ENCODE data around the gene OASL.

OASL gene

DNA sequence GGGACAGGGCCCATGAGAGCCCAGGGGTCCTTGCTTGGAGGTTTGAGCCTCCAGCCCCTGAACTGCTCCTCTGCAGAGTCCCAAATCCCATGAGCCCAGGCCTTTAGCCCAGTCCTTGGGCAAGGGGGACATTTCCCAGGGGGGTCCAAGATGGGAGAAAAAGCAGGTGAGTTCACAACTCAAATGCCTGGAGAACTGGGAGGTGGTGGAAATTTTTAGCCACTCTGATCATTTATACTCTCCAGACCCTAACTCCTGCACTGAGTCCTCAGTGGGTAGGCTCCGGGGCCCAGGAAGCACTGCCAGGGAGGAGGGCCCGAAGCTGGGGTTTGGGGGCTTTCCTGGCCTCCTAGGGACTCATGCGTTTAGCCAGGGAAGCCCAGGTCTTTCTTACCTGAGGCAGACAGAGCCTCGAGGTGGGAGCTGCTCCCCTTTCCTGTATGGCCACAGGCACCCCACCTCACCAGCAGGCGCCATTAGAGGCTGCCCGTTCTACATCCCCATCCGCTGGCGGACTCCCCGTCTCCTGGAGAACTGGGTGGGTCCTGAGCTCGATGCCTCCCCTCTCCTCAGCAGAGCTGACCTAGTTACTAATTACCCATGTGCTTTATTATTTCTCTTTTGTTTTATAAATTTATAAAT, 59.7 kb downstream of the OASL start:
- H3K27ac ChIP-seq, result no peak overlapping the region
- H3K4me1 ChIP-seq, result peaks cover 0 to 11% (median 5%) of the 10 kb centered on the region in 4 donors
- H3K36me3 ChIP-seq, result no peaks in the 10 kb centered on the region
- DNase-seq, result no peak
- no peak overlapping the region for H3K4me3 ChIP-seq
- intact Hi-C loops (cut with DNase I; ENCODE audit: low total_unique reads), result loop anchor here (10.0 kb wide), 2 partner anchors 265 to 335 kb away; partner anchors contain the start of genes CABP1 and UNC119B
- H3K27me3 ChIP-seq, result peaks cover 0 to 9% of the 10 kb centered on the region in 2 donors
- TF ChIP-seq, protein P1, sequence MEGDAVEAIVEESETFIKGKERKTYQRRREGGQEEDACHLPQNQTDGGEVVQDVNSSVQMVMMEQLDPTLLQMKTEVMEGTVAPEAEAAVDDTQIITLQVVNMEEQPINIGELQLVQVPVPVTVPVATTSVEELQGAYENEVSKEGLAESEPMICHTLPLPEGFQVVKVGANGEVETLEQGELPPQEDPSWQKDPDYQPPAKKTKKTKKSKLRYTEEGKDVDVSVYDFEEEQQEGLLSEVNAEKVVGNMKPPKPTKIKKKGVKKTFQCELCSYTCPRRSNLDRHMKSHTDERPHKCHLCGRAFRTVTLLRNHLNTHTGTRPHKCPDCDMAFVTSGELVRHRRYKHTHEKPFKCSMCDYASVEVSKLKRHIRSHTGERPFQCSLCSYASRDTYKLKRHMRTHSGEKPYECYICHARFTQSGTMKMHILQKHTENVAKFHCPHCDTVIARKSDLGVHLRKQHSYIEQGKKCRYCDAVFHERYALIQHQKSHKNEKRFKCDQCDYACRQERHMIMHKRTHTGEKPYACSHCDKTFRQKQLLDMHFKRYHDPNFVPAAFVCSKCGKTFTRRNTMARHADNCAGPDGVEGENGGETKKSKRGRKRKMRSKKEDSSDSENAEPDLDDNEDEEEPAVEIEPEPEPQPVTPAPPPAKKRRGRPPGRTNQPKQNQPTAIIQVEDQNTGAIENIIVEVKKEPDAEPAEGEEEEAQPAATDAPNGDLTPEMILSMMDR (IDR thresholded peaks at IDR 0.05), result no peak
- H3K9me3 ChIP-seq, result no peaks in the 10 kb centered on the region

DNA sequence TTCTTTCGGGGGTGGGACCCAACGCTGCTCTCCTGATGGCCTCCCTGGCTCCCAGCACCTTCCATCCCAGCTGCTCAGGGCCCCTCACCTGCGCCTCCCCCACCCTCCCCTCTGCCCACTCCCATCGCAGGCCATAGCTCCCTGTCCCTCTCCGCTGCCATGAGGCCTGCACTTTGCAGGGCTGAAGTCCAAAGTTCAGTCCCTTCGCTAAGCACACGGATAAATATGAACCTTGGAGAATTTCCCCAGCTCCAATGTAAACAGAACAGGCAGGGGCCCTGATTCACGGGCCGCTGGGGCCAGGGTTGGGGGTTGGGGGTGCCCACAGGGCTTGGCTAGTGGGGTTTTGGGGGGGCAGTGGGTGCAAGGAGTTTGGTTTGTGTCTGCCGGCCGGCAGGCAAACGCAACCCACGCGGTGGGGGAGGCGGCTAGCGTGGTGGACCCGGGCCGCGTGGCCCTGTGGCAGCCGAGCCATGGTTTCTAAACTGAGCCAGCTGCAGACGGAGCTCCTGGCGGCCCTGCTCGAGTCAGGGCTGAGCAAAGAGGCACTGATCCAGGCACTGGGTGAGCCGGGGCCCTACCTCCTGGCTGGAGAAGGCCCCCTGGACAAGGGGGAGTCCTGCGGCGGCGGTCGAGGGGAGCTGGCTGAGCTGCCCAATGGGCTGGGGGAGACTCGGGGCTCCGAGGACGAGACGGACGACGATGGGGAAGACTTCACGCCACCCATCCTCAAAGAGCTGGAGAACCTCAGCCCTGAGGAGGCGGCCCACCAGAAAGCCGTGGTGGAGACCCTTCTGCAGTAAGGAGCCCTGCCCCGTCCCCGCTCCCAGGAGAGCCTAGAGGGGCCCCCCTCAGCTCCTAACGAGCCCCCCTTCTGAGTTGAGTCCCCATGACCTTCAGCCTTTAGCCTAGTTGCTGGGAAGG, 60.5 kb downstream of the OASL start, which contains the start of gene HNF1A:
Gene HNF1A (plus strand): TSS at position 248 of the 924 bp plus-strand sequence. CDS start 226 bp downstream, at position 474.
- Histone ChIP-seq H3K4me3 (peak within 1 kb of the TSS in 1 of 2 donors; percentile 40), H3K36me3 (no peaks in the 10 kb centered on the region), H3K27ac (peak within 1 kb of the TSS; percentile 28 to 38), H3K9me3 (no peaks in the 10 kb centered on the region), H3K4me1 (peaks cover 0 to 11% (median 5%) of the 10 kb centered on the region in 4 donors), H3K27me3 (peaks cover 0 to 9% of the 10 kb centered on the region in 2 donors)
- TF ChIP-seq, protein P1 (IDR thresholded peaks at IDR 0.05), result no peak
- no peak for DNase-seq
- intact Hi-C loops (cut with DNase I; ENCODE audit: low total_unique reads), result loop anchor here (10.0 kb wide), 2 partner anchors 264 to 334 kb away; partner anchors contain the start of genes CABP1 and UNC119B

GRCh38 chr12:120977531-120978295, 61.3 kb downstream of the OASL start:
- intact Hi-C loops (cut with DNase I; ENCODE audit: low total_unique reads), result loop anchor here (10.0 kb wide), 2 partner anchors 263 to 333 kb away; partner anchors contain the start of genes CABP1 and UNC119B
- Histone ChIP-seq H3K4me1 (peaks cover 0 to 11% (median 5%) of the 10 kb centered on the region in 4 donors), H3K4me3 (peak overlapping the region in 1 of 2 donors; percentile 40), H3K9me3 (no peaks in the 10 kb centered on the region), H3K27ac (peak overlapping the region; percentile 28 to 38), H3K36me3 (no peaks in the 10 kb centered on the region), H3K27me3 (peaks cover 0 to 9% of the 10 kb centered on the region in 2 donors)
- DNase-seq, result no peak
- TF ChIP-seq, protein P1 (IDR thresholded peaks at IDR 0.05), result no peak

- Histone ChIP-seq H3K4me1 (peaks cover 0 to 2% (median under 1%) of the 10 kb centered on the region in 4 donors), H3K9me3 (no peaks in the 10 kb centered on the region), H3K27ac (no peak overlapping the region), H3K27me3 (no peaks in the 10 kb centered on the region), H3K36me3 (no peaks in the 10 kb centered on the region), H3K4me3 (no peak overlapping the region)
- intact Hi-C loops (cut with DNase I; ENCODE audit: low total_unique reads), result loop anchor here (5.0 to 10.0 kb wide), 3 partner anchors 258 to 391 kb away; partner anchors contain the start of genes CABP1, POP5 and UNC119B
- TF ChIP-seq, protein P1 (IDR thresholded peaks at IDR 0.05), result no peak
- no peak for DNase-seq
These were observed 66.0 kb downstream of the OASL start for GRCh38 chr12:120972870-120973543.
